Gastroesophageal sphincter (tissue), 4 donors: ENCODE data around the gene ALDH2. TPM values are rescaled to one million over a fixed set of nuclear protein-coding genes. Genes with fewer than 3 reads are reported as not detected.
"Not testable (repeated sequence)": the region's sequence is repeated elsewhere in the genome, so short reads cannot be mapped to it uniquely, and the experiment has no call there.

ENCODE experiments used
- ATAC-seq: fragments of 150-250 bp; one replicate; pipeline ENCODE4 v1.9.1; 2016; ENCODE audit warnings: mild to moderate bottlenecking, moderate library complexity
- H3K27ac ChIP-seq, 4 donors: fragments of 200-600 bp; sonication (generic) in 3 of 4; 1 replicate in 3 of 4; 2 replicates in 1 of 4; pipeline ENCODE4 v1.5.1; 2016 to 2019
- H3K27me3 ChIP-seq: fragments of 200-600 bp; sonication (generic); one replicate; pipeline ENCODE4 v1.5.1; 2019
- H3K36me3 ChIP-seq, 2 donors: fragments of 200-600 bp; sonication (generic); one replicate each; pipeline ENCODE4 v1.5.1; 2019; ENCODE audit warnings: control low read depth in 1 of 2
- H3K4me1 ChIP-seq, 3 donors: fragments of 200-600 bp; sonication (generic); 1 replicate in 2 of 3; 2 replicates in 1 of 3; pipeline ENCODE4 v1.5.1; 2016 to 2019; ENCODE audit warnings: control low read depth in 2 of 3
- H3K4me3 ChIP-seq, 2 donors: fragments of 200-600 bp; sonication (generic); one replicate each; pipeline ENCODE4 v1.5.1; 2019; ENCODE audit warnings: mild to moderate bottlenecking in 1 of 2, moderate library complexity in 1 of 2
- H3K9me3 ChIP-seq, 3 donors: fragments of 200-600 bp; sonication (generic); one replicate each; pipeline ENCODE4 v1.5.1; 2017 to 2019; ENCODE audit warnings: control low read depth in 2 of 3
- EP300 ChIP-seq: sonication (generic); formaldehyde crosslinking; IDR thresholded peaks from one replicate; pipeline ENCODE4 v1.6.1; 2017; ENCODE audit warnings: antibody characterized with exemption, mild to moderate bottlenecking
- POLR2A ChIP-seq, 2 donors: fragments of 450-650 bp; IDR thresholded peaks; one replicate each; pipeline ENCODE4 v1.6.1; 2017; ENCODE audit warnings: antibody characterized with exemption in 2 of 2, mild to moderate bottlenecking in 2 of 2, moderate library complexity in 1 of 2
- POLR2AphosphoS5 ChIP-seq: sonication (generic); formaldehyde crosslinking; IDR thresholded peaks from one replicate; pipeline ENCODE4 v1.6.1; 2017; ENCODE audit warnings: antibody characterized with exemption
- WGBS, 2 donors: methylation state at CpG; one replicate each; pipeline ENCODE4 v1.1.5; 2018; ENCODE audit warnings: low coverage in 1 of 2; 5-methylcytosine and 5-hydroxymethylcytosine counted together
- total RNA-seq, 4 donors: library from RNA; depleted of rRNA; stranded (reverse); fragments of >200 nt; gene quantifications; one replicate each; pipeline ENCODE4 v1.1.0, GENCODE V29; 2016
- TF ChIP-seq, protein P1 (sequence below), 4 experiments: fragments of 200-600 bp in 2 of 4; fragments of 450-650 bp in 2 of 4; sonication (generic) in 1 of 4; IDR thresholded peaks; one replicate each; pipeline ENCODE4 v1.5.1; 2017 to 2019; ENCODE audit warnings: antibody characterized with exemption in 4 of 4, mild to moderate bottlenecking in 2 of 4, moderate library complexity in 2 of 4

Gene ALDH2
- total RNA-seq, 4 donors from 2014 or later: 197 to 245 (median 209) TPM

DNA sequence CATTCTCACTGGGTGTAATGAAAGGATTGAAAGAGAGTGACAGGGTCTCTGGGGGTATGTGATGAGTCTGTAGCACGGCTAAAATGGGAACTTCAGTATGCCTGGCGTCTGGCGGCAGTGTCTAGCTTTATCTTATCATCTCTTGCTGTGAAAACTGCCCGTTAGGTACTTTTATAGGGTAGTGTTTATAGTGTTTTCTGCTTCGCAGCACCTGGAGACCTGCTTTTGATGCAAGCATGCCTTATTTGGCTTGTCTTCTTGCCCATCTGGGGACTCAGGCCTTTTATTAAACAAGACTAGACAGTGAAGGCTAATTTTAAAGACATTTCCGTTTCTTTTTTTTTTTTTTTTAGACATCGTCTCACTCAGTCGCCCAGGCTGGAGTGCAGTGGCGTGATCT is 36.3 kb upstream of the ALDH2 start:
- TF ChIP-seq, protein P1, sequence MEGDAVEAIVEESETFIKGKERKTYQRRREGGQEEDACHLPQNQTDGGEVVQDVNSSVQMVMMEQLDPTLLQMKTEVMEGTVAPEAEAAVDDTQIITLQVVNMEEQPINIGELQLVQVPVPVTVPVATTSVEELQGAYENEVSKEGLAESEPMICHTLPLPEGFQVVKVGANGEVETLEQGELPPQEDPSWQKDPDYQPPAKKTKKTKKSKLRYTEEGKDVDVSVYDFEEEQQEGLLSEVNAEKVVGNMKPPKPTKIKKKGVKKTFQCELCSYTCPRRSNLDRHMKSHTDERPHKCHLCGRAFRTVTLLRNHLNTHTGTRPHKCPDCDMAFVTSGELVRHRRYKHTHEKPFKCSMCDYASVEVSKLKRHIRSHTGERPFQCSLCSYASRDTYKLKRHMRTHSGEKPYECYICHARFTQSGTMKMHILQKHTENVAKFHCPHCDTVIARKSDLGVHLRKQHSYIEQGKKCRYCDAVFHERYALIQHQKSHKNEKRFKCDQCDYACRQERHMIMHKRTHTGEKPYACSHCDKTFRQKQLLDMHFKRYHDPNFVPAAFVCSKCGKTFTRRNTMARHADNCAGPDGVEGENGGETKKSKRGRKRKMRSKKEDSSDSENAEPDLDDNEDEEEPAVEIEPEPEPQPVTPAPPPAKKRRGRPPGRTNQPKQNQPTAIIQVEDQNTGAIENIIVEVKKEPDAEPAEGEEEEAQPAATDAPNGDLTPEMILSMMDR (IDR thresholded peaks at IDR 0.05): no peak
- TF ChIP-seq EP300: no peak
- no peak for TF ChIP-seq POLR2AphosphoS5
- no peak for TF ChIP-seq POLR2A (IDR thresholded peaks at IDR 0.05)
- no peak for ATAC-seq
- H3K27ac ChIP-seq: no peak overlapping the region
- H3K27me3 ChIP-seq: no peaks in the 10 kb centered on the region
- H3K9me3 ChIP-seq: no peaks in the 10 kb centered on the region
- no peak overlapping the region for H3K4me3 ChIP-seq
- 74 to 91% methylated on average over 4 to 9 of the region's 9 CpGs for WGBS, 2 donors
- H3K4me1 ChIP-seq: no peaks in the 10 kb centered on the region
- peaks cover 0 to 97% of the 10 kb centered on the region in 2 donors for H3K36me3 ChIP-seq

DNA sequence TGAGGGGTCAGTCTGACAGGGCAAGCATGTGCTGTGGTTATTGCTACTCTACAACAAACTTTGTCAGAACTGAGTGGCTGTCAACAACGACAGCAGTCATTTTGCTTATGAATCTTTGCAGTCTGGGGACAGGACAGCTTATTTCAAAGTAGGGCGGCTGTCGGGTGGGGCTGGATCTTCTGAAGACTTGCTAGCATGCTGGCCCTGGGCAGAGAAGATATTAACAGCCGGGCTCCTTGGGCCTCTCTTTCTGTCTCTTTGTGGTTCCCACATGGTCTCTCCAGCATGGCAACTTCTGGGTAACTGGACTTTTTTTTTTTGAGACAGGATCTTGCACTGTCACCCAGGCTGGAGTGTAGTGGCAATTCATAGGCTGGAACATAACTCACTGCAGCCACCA is 33.9 kb upstream of the ALDH2 start:
- Histone ChIP-seq H3K4me1 (no peaks in the 10 kb centered on the region), H3K36me3 (peaks cover 0 to 97% of the 10 kb centered on the region in 2 donors), H3K27me3 (no peaks in the 10 kb centered on the region), H3K4me3 (no peak overlapping the region), H3K9me3 (no peaks in the 10 kb centered on the region), H3K27ac (no peak overlapping the region)
- ATAC-seq: no peak
- WGBS, 2 donors: no CpG with 5 or more reads among the region's 4 CpGs
- TF ChIP-seq POLR2A (IDR thresholded peaks at IDR 0.05): no peak
- TF ChIP-seq, protein P1 (IDR thresholded peaks at IDR 0.05): no peak
- TF ChIP-seq POLR2AphosphoS5: no peak
- TF ChIP-seq EP300: no peak

DNA sequence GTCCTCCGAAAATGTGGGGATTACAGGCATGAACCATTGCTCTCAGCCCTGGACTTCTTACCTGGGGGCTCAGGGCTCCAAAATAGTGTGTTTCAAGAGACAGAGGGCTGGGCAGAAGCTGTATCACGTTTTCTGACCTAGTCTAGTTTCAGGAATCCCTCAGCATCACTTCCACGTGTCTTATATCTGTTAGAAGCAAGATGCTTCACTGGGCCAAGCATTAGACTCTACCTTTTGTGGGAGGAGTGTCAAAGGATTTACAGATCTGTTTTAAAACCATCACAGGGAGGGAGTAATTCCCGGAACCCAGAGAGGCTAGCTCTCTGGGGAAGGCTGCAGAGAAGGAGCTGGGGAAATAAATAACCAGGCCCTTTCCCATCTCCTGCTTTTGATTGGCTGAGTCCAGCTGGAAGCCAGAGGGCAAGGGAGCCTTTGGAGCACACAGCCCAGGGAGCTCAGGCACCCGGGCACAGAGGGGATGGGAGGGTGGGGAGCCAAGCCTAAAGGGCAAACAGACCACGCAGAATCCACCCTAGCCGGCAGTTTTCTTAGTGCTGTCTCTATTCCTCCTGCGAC is 33.3 kb upstream of the ALDH2 start:
- no peak overlapping the region for H3K27ac ChIP-seq
- 77% methylated on average over 7 of the region's 8 CpGs; no CpG with 5 or more reads in 1 of the 2 donors for WGBS, 2 donors
- H3K9me3 ChIP-seq: no peaks in the 10 kb centered on the region
- ATAC-seq: no peak
- TF ChIP-seq, protein P1 (IDR thresholded peaks at IDR 0.05): no peak
- TF ChIP-seq EP300: no peak
- TF ChIP-seq POLR2AphosphoS5: no peak
- TF ChIP-seq POLR2A (IDR thresholded peaks at IDR 0.05): no peak
- no peaks in the 10 kb centered on the region for H3K4me1 ChIP-seq
- no peaks in the 10 kb centered on the region for H3K27me3 ChIP-seq
- no peak overlapping the region for H3K4me3 ChIP-seq
- peaks cover 0 to 97% of the 10 kb centered on the region in 2 donors for H3K36me3 ChIP-seq

DNA sequence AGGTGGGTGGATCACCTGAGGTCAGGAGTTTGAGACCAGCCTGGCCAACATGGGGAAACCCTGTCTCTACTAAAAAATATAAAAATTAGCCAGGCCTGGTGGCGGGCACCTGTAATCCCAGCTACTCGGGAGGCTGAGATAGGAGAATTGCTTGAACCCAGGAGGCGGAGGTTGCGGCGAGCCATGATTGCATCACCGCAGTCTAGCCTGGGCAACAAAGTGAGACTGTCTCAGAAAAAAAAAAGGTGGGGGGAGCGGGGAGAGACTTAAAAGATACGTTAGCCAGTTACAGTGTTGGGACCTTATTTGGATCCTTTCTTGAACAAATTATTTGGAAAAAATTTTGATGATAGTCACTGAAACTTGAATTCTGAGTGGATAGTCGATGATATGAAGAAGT is 27.2 kb upstream of the ALDH2 start:
- Histone ChIP-seq H3K27ac (peak overlapping the region in 1 of 4 donors; percentile 75), H3K36me3 (peaks cover 0 to 46% of the 10 kb centered on the region in 2 donors), H3K4me1 (peaks cover 0 to 28% (median 8%) of the 10 kb centered on the region in 3 donors)
- not testable (repeated sequence) for H3K4me3 ChIP-seq, ATAC-seq, H3K27me3 ChIP-seq, H3K9me3 ChIP-seq
- WGBS, 2 donors: 93 to 95% methylated on average over 3 to 9 of the region's 9 CpGs

DNA sequence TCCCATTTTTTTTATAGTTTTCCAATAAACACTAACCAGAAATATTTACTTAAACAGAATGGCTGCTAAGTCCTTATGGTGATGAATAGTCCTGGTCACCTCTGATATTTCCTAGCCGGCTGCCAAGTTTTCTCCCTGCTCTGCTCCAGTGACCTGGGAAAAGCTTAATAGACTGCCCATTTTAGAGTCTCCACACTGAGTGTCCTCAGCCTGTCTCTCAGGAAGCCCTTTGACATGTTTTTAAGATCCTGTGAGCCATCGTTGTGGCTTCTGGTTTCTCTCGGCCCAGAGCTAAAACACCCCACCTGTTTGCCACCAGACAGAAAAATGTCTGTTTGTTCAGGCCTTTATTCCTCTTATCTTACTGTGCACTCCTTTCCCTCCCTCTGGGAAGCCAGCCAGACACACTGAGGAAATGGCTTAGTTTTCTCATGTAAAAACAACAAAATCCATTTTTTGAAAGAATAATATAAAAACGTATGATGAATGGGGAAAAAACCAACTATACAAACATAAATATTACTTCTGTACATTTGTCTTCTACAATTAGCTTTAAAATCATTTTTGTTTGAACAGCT is 25.4 kb upstream of the ALDH2 start:
- no peak for ATAC-seq
- H3K27ac ChIP-seq: peak overlapping the region in 3 of 4 donors; percentile 46 to 75 (median 63)
- WGBS, 2 donors: 9 to 19% methylated on average over 2 to 4 of the region's 4 CpGs
- no peaks in the 10 kb centered on the region for H3K27me3 ChIP-seq
- H3K9me3 ChIP-seq: no peaks in the 10 kb centered on the region
- H3K36me3 ChIP-seq: peaks cover 0 to 45% of the 10 kb centered on the region in 2 donors
- TF ChIP-seq POLR2A (IDR thresholded peaks at IDR 0.05) (no peak), POLR2AphosphoS5 (no peak), EP300 (no peak)
- TF ChIP-seq, protein P1 (IDR thresholded peaks at IDR 0.05): no peak
- peaks cover 0 to 28% (median 8%) of the 10 kb centered on the region in 3 donors for H3K4me1 ChIP-seq
- H3K4me3 ChIP-seq: no peak overlapping the region
